ENCODE measurements around the gene IQGAP2.

The IQGAP2 gene

GRCh38 chr5:76475936-76476335 lies 72.9 kb downstream of the IQGAP2 start:
- in situ Hi-C loops (cut with MboI; ENCODE audit: low sequenced_read_pairs), result no loop called here

- in situ Hi-C loops (cut with MboI; ENCODE audit: low sequenced_read_pairs), result no loop called here
These were observed 73.5 kb downstream of the IQGAP2 start for GRCh38 chr5:76476474-76477038.

- in situ Hi-C loops (cut with MboI; ENCODE audit: low sequenced_read_pairs), result no loop called here
These were observed 74.0 kb downstream of the IQGAP2 start for GRCh38 chr5:76477061-76477460.

- in situ Hi-C loops (cut with MboI; ENCODE audit: low sequenced_read_pairs), result no loop called here
These were observed 74.5 kb downstream of the IQGAP2 start for GRCh38 chr5:76477571-76477970.

GRCh38 chr5:76479281-76479680 lies 76.2 kb downstream of the IQGAP2 start:
- in situ Hi-C loops (cut with MboI; ENCODE audit: low sequenced_read_pairs), result no loop called here

GRCh38 chr5:76479973-76480667 lies 77.0 kb downstream of the IQGAP2 start:
- in situ Hi-C loops (cut with MboI; ENCODE audit: low sequenced_read_pairs), result no loop called here

- in situ Hi-C loops (cut with MboI; ENCODE audit: low sequenced_read_pairs), result no loop called here
These were observed 79.9 kb downstream of the IQGAP2 start for GRCh38 chr5:76482984-76483383.

- in situ Hi-C loops (cut with MboI; ENCODE audit: low sequenced_read_pairs), result no loop called here
These were observed 80.3 kb downstream of the IQGAP2 start for GRCh38 chr5:76483433-76483832.

GRCh38 chr5:76483881-76484280 lies 80.8 kb downstream of the IQGAP2 start:
- in situ Hi-C loops (cut with MboI; ENCODE audit: low sequenced_read_pairs), result no loop called here

GRCh38 chr5:76485511-76485910 lies 82.4 kb downstream of the IQGAP2 start:
- in situ Hi-C loops (cut with MboI; ENCODE audit: low sequenced_read_pairs), result no loop called here

- in situ Hi-C loops (cut with MboI; ENCODE audit: low sequenced_read_pairs), result no loop called here
These were observed 84.3 kb downstream of the IQGAP2 start for GRCh38 chr5:76487386-76487785.

- in situ Hi-C loops (cut with MboI; ENCODE audit: low sequenced_read_pairs), result no loop called here
These were observed 84.7 kb downstream of the IQGAP2 start for GRCh38 chr5:76487821-76488220.

- in situ Hi-C loops (cut with MboI; ENCODE audit: low sequenced_read_pairs), result no loop called here
These were observed 85.9 kb downstream of the IQGAP2 start for GRCh38 chr5:76488969-76489368.

- in situ Hi-C loops (cut with MboI; ENCODE audit: low sequenced_read_pairs), result no loop called here
These were observed 87.0 kb downstream of the IQGAP2 start for GRCh38 chr5:76489877-76490688.

- in situ Hi-C loops (cut with MboI; ENCODE audit: low sequenced_read_pairs), result no loop called here
These were observed 87.9 kb downstream of the IQGAP2 start for GRCh38 chr5:76490960-76491359.

GRCh38 chr5:76492819-76493189 lies 89.7 kb downstream of the IQGAP2 start:
- in situ Hi-C loops (cut with MboI; ENCODE audit: low sequenced_read_pairs), result no loop called here

- in situ Hi-C loops (cut with MboI; ENCODE audit: low sequenced_read_pairs), result no loop called here
These were observed 90.2 kb downstream of the IQGAP2 start for GRCh38 chr5:76493190-76493837.

- in situ Hi-C loops (cut with MboI; ENCODE audit: low sequenced_read_pairs), result no loop called here
These were observed 91.1 kb downstream of the IQGAP2 start for GRCh38 chr5:76494201-76494600.

GRCh38 chr5:76495870-76496269 lies 92.8 kb downstream of the IQGAP2 start:
- in situ Hi-C loops (cut with MboI; ENCODE audit: low sequenced_read_pairs), result no loop called here

- in situ Hi-C loops (cut with MboI; ENCODE audit: low sequenced_read_pairs), result no loop called here
These were observed 94.0 kb downstream of the IQGAP2 start for GRCh38 chr5:76497065-76497460.

GRCh38 chr5:76497986-76498717 lies 95.1 kb downstream of the IQGAP2 start:
- in situ Hi-C loops (cut with MboI; ENCODE audit: low sequenced_read_pairs), result no loop called here
